Left ventricle myocardium superior (tissue), 1 donor: ENCODE measurements around the gene TOGARAM1. TPM values are rescaled to one million over a fixed set of nuclear protein-coding genes. Genes with fewer than 3 reads are reported as not detected.
A peak's percentile ranks its signal among the peaks of the same experiment; 100 is the strongest.

Source experiments
- ATAC-seq: fragments of 200-7000 bp; cut with Tn5 transposase; one replicate; pipeline ENCODE4 v1.9.1; 2020; ENCODE audit warnings: mild to moderate bottlenecking, moderate library complexity
- DNase-seq: peaks from one replicate; pipeline ENCODE4 v3.0.0-alpha.2; 2020
- intact Hi-C: fragments of 100-400 bp; cut with micrococcal nuclease; formaldehyde crosslinking; loops from one replicate; pipeline ENCODE4 v1.11.0; 2022
- long read RNA-seq: library from polyadenylated mRNA; unstranded; transcript quantifications from one replicate; pipeline ENCODE4 v2.0.0, GENCODE V29; 2021
- total RNA-seq: library from RNA; stranded (reverse); fragmentation: NEBNext Ultra II Directional; extraction: Animal tissue kit (Norgen Biotek cat#: 25700); gene quantifications from one replicate; pipeline ENCODE4 v1.2.1, GENCODE V29; 2021
- donor health status: DM: no; HTN: yes; CAD: no; lungs with severe emphysema.

Gene TOGARAM1
- 21.9 TPM for total RNA-seq
- long read RNA-seq, full-length matches to known transcripts = 1 of 16 reads
- long read RNA-seq, partial matches to known transcripts = 15 of 16 reads
- long read RNA-seq, other reads (novel, unspliced or antisense) = 0 of 16 reads

DNA sequence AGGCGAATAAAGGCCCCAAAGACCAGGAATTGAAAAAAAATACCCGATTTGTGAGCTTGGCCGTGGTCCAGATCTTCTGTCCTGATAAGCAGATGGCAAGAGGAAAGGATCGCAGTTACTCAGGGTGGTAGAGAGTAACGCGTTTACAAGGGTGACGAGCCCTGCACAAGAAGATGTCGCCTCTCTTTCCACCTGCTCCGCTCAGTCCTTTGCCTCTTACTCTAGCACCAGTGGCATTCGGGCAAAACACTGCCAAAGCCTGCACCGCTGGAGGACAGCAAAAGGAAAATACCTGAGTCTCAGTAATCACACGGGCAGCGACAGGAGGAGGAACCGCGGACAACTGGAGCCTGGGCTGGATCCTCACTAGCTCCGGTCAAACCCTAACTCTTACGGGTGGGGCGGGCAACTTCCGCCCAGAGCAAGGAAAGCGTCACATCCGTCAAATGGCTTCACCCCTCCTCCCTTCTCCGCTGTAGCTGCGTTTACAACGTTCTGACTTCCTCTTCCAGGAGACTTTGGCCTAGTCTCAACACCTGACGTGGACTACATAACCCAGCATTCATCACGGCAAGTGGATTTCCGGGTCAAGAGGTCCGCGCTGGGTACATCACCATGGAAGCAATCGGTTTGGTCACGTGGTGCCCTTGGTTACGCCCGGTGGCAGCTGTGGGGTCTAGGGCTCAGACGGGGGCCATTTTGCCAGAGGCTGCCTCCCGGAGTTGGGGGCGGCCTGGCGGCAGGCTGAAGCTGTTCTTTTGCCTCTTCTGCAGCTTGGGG, at the start of gene TOGARAM1, which contains the start of gene KLHL28:
TSS of gene TOGARAM1 (plus strand) at position 637 of the 780 bp plus-strand sequence. CDS start 232 bp downstream, outside the sequence.
TSS of gene KLHL28 (minus strand) at position 394 of the 780 bp plus-strand sequence. CDS start 16,019 bp downstream, outside the sequence.
- ATAC-seq (peak; percentile 96), DNase-seq (peak; percentile 93)
- intact Hi-C loops = loop anchor here (5.0 kb wide), 2 partner anchors 49 to 176 kb away; partner anchors contain the start of gene FANCM

DNA sequence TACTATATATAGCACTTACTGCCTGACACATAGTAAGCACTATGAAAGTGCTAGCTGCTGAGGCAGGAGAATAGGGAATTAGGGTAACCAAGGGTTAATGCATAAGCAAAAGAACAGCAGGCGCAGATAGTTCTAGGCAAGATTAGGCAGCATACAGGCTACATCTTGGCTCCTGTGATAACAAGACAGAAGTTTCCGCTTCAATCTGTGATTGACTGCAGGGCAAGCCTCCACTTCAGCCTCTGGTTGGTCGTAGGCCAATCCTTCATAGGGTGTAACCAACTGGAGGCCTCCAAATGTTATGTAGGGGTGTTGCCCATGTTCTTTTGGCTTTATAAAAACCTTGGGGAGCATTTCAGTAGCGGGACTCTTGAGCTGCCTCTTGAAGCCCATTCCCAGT, 47.1 kb upstream of the TOGARAM1 start:
- ATAC-seq (peak; percentile 48), DNase-seq (no peak)
- intact Hi-C loops = loop anchor here (5.0 to 10.0 kb wide), 3 partner anchors 47 to 357 kb away; partner anchors contain the start of genes FANCM, FKBP3, KLHL28 and TOGARAM1

GRCh38 chr14:44928793-44929192, 33.2 kb upstream of the TOGARAM1 start:
- DNase-seq (no peak), ATAC-seq (no peak)
- intact Hi-C loops = no loop called here

DNA sequence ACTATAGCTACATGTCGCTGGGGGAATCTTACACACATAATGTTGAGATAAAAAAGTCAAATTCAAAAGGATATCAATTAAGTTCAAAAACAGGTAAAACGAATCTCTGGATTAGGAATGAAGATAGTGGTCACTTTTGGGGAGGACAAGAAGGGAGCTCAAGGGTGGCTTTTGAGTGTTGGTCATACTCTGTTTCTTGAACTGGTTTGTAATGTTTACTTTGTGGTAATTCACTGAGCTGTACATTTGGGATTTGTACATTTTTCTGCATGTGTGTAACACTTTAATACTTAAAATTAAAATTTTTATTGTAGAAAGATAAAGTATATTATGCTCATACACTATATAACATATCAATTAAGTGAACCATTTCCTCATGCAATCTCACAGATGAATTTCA, 26.8 kb upstream of the TOGARAM1 start:
- intact Hi-C loops = no loop called here
- no peak for ATAC-seq
- DNase-seq = no peak

GRCh38 chr14:44937547-44937946, 24.4 kb upstream of the TOGARAM1 start:
- no peak for DNase-seq
- intact Hi-C loops = no loop called here
- no peak for ATAC-seq

DNA sequence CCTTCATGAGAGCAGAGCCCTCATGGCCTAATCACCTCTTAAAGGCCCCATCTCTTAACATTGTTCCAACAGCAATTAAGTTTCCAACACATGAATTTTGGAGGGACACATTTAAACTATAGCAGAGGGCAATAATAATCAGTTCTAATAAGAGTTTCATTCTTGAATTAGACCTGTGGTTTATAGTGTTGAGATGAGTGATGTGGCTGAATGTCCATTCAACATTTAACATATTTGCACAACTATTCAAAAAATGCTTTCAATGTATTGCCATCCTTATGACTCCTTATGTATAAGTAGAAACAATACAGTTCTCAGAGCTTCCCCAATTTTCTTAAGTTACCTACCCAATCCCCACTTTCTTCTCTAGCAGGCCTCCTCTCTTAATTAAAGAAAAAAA, 21.8 kb upstream of the TOGARAM1 start:
- intact Hi-C loops = no loop called here

DNA sequence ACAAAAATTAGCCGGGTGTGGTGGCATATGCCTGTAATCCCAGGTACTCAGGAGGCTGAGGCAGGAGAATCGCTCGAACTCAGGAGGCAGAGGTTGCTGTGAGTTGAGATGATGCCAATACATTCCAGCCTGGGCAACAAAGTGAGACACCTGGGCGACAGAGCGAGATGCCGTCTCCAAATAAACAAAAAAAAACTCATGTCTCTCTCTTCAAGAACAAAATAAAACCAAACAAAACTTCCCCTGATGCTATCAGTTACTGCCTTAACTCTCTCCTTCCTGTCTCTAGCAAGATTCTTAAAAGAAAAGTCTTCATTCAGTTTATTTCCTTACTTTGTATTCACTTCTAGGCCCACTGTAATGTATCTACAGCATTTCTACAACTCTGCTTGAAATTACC, 21.0 kb upstream of the TOGARAM1 start:
- ATAC-seq (no peak), DNase-seq (no peak)
- intact Hi-C loops = no loop called here

More for the DNA sequence above, 21.8 kb upstream of the TOGARAM1 start:
- ATAC-seq (no peak), DNase-seq (no peak)

DNA sequence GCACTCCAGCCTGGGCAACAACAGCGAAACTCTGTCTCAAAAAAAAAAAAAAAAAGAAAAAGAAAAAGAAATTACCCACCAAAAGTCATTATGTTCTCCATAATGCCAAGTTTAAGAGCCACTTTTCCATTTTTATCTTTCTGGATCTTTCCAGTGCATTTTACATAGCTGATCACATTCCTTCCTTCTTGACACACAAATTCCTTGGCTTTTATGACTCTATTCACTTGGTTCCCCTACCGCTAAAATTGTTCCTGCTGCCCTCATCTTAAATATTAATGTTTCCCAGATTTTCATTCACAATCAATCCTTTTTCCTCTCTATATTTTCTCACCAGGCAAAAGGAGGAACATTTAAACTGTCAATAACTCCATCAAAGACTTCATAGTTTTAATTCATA, 20.4 kb upstream of the TOGARAM1 start:
- intact Hi-C loops = no loop called here
- no peak for DNase-seq
- ATAC-seq = no peak

DNA sequence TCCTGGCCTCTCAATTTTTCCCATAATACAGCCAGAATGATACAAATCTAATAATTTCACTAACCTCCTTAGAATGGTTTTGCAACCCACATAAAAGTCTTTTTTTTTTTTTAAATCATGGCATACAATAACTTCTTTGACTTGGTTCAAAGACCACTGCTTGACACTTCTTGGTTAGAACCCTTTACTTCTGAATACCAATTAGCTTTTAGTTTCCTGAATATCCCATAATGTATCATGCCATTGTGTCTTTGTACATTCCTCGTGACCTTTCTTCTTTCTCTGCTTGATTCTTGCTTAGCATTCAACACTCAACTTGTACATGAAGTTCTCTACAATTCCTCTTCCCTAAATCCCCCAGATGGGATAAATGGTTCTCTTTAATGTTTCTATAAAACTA, 19.6 kb upstream of the TOGARAM1 start:
- intact Hi-C loops = no loop called here
- ATAC-seq (no peak), DNase-seq (no peak)

DNA sequence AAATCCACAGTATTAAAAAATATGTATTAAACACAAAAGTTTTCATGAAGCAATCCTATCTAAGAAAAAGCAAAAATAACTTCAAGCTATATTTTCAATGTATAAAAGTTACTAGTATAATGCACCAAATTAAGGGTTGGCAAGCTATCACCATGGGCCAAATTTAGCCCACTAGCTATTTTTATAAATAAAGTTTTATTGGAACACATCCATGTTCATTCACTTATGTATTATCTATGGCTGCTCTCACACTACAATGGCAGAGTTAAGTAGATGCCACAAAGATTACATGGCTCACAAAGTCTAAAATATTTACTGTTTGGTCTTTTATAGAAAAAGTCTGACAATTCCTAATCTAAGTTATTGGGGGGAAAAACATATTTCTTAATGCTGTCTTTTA, 17.9 kb upstream of the TOGARAM1 start:
- no peak for ATAC-seq
- intact Hi-C loops = no loop called here
- no peak for DNase-seq

- DNase-seq (no peak), ATAC-seq (no peak)
- intact Hi-C loops = no loop called here
These were observed 16.7 kb upstream of the TOGARAM1 start for GRCh38 chr14:44945264-44945663.

DNA sequence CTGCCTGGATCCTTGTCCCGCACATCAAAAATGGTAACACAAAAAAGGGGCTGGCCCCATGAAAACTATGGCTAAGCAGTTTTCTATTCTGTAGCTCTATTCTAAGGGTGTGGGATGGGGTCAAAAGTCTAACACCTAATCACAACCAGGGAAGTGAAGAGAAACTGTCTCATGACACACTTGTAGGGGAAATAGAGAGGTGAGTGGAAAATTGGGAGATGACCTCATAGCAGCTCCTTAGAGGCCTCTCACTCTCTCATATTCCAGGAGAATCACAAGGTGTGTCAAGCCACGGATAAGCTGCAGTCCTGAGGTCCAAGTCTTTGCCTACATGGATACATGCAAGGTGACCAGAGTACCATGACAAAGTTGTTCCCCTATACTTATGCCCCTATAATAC, 10.9 kb upstream of the TOGARAM1 start:
- intact Hi-C loops = no loop called here
- ATAC-seq (no peak), DNase-seq (no peak)

GRCh38 chr14:44952391-44953110, 9.4 kb upstream of the TOGARAM1 start:
- no peak for ATAC-seq
- DNase-seq = no peak
- intact Hi-C loops = no loop called here

GRCh38 chr14:44954750-44955149, 7.2 kb upstream of the TOGARAM1 start:
- no peak for ATAC-seq
- intact Hi-C loops = no loop called here
- DNase-seq = no peak

DNA sequence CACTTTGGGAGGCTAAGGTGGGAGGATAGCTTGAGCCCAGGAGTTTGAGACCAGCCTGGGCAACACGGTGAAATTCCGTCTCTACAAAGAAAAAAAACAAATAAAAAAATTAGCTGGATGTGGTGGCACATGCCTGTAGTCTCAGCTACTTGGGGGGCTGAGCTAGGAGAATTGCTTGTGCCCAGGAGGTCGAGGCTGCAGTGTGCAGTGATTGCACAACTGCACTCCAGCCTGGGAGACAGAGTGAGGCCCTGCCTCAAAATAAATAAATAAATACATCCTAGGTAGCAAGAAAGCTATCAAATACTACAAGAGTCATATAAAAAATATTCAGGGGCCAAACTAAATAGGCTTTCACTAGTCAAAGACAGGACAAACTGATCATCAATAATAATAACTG, 6.5 kb upstream of the TOGARAM1 start:
- DNase-seq = no peak
- intact Hi-C loops = no loop called here
- ATAC-seq = no peak

- intact Hi-C loops = no loop called here
- ATAC-seq = no peak
- DNase-seq = no peak
These were observed 5.1 kb upstream of the TOGARAM1 start for GRCh38 chr14:44956866-44957265.

- ATAC-seq (no peak), DNase-seq (no peak)
- intact Hi-C loops = no loop called here
These were observed 2.5 kb upstream of the TOGARAM1 start for GRCh38 chr14:44959538-44959937.

GRCh38 chr14:44960146-44960545, 1.8 kb upstream of the TOGARAM1 start:
- no peak for ATAC-seq
- DNase-seq = no peak
- intact Hi-C loops = loop anchor here (5.0 kb wide), 2 partner anchors 48 to 177 kb away; partner anchors contain the start of gene FANCM

DNA sequence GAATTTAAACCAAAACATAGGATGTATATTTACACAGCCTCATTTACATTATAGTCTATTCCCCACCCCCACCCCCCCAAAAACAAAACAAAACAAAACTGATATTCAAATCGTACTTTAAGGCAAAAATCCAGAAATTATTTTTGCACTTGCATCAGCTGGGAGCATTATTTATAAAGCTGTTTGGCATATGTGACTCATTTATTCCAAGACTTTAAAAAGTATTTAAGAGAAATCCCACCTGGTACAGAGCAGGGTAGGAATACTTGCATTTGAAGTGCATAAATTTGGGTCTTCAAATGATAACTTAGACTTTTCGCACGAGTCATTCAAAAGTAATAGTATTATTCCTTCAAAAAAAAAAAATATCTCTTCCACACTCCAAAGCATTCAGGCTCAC, 1.3 kb upstream of the TOGARAM1 start:
- ATAC-seq = no peak
- intact Hi-C loops = loop anchor here (5.0 kb wide), 2 partner anchors 48 to 177 kb away; partner anchors contain the start of gene FANCM

DNA sequence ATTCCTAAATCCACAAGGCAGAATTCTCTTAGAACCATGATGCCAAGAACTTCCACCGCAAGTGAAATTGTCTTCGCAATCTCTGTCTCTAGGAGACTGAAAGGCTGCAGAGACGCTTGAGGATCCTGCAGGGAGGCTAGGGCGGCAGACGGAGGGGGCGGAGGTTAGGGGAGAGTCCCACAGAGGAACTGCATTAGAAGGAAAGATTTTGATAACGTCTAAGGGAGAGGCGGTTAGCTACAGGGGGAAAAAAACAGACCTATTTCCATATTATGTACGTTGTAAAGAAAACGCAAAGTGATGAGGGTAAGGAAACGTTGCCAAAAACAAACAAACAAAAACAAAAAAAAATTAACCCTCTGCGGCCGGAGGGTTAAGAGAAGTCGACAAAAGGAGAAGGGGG, 838 bp upstream of the TOGARAM1 start:
- peak; percentile 60 for ATAC-seq
- intact Hi-C loops = loop anchor here (5.0 kb wide), 2 partner anchors 49 to 176 kb away; partner anchors contain the start of gene FANCM
- DNase-seq = peak; percentile 64

More for the DNA sequence above, 1.3 kb upstream of the TOGARAM1 start:
- no peak for DNase-seq
